ENCODE results near the gene RPS27L. TPM values are rescaled to one million over a fixed set of nuclear protein-coding genes. Genes with fewer than 3 reads are reported as not detected.

The RPS27L gene
- total and polyA plus RNA-seq, 2 experiments from 2014 or later = 85.9 to 1,011 TPM

DNA sequence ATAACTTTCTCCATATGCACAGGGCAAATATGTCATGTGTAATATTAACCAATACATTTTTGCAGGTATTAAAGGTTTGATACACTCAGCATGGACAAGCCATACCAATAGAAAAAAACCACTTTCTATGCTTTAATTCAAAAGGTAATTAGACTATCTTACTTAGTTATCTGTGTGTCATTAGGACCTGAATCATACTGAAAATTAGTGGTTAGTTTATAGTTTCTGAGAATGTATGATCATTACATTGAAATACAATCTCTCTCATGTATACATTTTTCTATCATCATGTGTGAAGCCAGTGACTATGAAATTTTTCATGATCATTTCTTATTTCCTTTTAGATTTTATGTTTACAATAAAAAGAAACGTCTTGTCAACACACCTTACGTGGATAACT is 16.3 kb downstream of the RPS27L start (continued):
- TF ChIP-seq, protein P1, sequence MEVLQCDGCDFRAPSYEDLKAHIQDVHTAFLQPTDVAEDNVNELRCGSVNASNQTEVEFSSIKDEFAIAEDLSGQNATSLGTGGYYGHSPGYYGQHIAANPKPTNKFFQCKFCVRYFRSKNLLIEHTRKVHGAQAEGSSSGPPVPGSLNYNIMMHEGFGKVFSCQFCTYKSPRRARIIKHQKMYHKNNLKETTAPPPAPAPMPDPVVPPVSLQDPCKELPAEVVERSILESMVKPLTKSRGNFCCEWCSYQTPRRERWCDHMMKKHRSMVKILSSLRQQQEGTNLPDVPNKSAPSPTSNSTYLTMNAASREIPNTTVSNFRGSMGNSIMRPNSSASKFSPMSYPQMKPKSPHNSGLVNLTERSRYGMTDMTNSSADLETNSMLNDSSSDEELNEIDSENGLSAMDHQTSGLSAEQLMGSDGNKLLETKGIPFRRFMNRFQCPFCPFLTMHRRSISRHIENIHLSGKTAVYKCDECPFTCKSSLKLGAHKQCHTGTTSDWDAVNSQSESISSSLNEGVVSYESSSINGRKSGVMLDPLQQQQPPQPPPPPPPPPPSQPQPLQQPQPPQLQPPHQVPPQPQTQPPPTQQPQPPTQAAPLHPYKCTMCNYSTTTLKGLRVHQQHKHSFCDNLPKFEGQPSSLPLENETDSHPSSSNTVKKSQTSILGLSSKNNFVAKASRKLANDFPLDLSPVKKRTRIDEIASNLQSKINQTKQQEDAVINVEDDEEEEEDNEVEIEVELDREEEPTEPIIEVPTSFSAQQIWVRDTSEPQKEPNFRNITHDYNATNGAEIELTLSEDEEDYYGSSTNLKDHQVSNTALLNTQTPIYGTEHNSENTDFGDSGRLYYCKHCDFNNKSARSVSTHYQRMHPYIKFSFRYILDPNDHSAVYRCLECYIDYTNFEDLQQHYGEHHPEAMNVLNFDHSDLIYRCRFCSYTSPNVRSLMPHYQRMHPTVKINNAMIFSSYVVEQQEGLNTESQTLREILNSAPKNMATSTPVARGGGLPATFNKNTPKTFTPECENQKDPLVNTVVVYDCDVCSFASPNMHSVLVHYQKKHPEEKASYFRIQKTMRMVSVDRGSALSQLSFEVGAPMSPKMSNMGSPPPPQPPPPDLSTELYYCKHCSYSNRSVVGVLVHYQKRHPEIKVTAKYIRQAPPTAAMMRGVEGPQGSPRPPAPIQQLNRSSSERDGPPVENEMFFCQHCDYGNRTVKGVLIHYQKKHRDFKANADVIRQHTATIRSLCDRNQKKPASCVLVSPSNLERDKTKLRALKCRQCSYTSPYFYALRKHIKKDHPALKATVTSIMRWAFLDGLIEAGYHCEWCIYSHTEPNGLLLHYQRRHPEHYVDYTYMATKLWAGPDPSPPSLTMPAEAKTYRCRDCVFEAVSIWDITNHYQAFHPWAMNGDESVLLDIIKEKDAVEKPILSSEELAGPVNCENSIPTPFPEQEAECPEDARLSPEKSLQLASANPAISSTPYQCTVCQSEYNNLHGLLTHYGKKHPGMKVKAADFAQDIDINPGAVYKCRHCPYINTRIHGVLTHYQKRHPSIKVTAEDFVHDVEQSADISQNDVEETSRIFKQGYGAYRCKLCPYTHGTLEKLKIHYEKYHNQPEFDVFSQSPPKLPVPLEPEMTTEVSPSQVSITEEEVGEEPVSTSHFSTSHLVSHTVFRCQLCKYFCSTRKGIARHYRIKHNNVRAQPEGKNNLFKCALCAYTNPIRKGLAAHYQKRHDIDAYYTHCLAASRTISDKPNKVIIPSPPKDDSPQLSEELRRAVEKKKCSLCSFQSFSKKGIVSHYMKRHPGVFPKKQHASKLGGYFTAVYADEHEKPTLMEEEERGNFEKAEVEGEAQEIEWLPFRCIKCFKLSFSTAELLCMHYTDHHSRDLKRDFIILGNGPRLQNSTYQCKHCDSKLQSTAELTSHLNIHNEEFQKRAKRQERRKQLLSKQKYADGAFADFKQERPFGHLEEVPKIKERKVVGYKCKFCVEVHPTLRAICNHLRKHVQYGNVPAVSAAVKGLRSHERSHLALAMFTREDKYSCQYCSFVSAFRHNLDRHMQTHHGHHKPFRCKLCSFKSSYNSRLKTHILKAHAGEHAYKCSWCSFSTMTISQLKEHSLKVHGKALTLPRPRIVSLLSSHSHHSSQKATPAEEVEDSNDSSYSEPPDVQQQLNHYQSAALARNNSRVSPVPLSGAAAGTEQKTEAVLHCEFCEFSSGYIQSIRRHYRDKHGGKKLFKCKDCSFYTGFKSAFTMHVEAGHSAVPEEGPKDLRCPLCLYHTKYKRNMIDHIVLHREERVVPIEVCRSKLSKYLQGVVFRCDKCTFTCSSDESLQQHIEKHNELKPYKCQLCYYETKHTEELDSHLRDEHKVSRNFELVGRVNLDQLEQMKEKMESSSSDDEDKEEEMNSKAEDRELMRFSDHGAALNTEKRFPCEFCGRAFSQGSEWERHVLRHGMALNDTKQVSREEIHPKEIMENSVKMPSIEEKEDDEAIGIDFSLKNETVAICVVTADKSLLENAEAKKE (CRISPR knock-in tag; IDR thresholded peaks at IDR 0.05) = no peak
- no peak for TF ChIP-seq EZH2phosphoT487 (IDR thresholded peaks at IDR 0.05; ENCODE audit: unreplicated experiment)

DNA sequence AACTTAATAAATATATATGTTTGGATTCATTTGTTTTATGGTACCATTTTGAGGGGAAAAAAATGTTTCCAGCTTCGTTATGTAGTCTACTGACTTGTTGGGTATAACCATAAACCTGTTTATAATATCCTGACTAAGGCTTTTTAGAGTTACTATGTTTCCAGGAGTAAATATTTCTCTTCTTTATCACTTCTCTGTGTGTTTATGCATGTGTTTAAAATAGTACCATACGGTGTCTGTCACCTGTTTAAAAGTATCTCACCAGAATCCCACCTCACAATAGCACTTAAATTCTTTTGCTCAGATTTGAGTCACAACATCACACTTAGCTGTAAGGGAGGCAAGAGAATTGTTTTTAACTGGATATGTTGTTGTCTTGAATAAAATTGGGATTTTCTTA is 20.5 kb downstream of the RPS27L start:
- H4K20me1 ChIP-seq (replicated peaks; ENCODE audit: insufficient read depth) = no peaks in the 10 kb centered on the region
- no peak for ATAC-seq

DNA sequence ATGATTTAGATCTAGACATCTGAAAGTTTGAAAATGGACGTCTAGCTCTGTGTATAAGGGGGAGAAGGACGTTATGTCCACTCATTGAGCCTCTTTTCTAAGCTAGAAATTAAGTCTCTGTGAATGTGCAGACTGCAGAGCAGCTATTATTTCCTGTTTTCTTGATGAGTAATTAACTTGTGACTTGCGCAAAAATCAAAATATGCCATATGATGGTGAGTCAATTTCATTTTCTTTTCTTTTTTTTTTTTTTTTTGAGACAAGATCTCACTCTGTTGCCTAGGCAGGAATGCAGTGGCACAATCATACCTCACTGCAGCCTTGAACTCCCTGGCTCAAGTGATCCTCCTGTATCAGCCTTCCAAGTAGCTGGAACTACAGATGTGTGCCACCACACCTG is 21.5 kb downstream of the RPS27L start:
- no peaks in the 10 kb centered on the region for H3K4me1 ChIP-seq (ENCODE audit: insufficient read depth)
- H3K4me2 ChIP-seq = no peak overlapping the region
- 0 out of 3 replicates have a peak, but pooled peaks cover 2% of the 10 kb centered on the region for H3K4me1 Mint-ChIP-seq
- H3K27ac Mint-ChIP-seq = no peak overlapping the region
- no peaks in the 10 kb centered on the region for H3K36me3 ChIP-seq (ENCODE audit: insufficient read depth)
- H3K4me3 Mint-ChIP-seq = no peak overlapping the region
- no peaks in the 10 kb centered on the region for H3K36me3 Mint-ChIP-seq (ENCODE audit: low read depth)
- H3K9me3 Mint-ChIP-seq = no peaks in the 10 kb centered on the region
- H3K79me2 ChIP-seq (replicated peaks; ENCODE audit: insufficient read depth) = no peaks in the 10 kb centered on the region
- H3K4me3 ChIP-seq = no peak overlapping the region
- H2AFZ ChIP-seq = no peak overlapping the region
- no peak overlapping the region for H3K27ac ChIP-seq (ENCODE audit: low read depth)
- no peaks in the 10 kb centered on the region for H3F3A ChIP-seq (replicated peaks; ENCODE audit: low read depth)
- no peak for ATAC-seq
- no peaks in the 10 kb centered on the region for H4K20me1 ChIP-seq (replicated peaks; ENCODE audit: insufficient read depth)
- H3K27me3 ChIP-seq (ENCODE audit: insufficient read depth) = no peaks in the 10 kb centered on the region
- H3K9me2 ChIP-seq (ENCODE audit: insufficient read depth) = no peaks in the 10 kb centered on the region
- DNase-seq (ENCODE audit: low spot score) = no peak
- peaks cover 3% of the 10 kb centered on the region for H3K27me3 Mint-ChIP-seq (ENCODE audit: insufficient read depth, low read depth, poor library complexity)
- TF ChIP-seq JUNB (IDR thresholded peaks at IDR 0.05; ENCODE audit: unreplicated experiment) = no peak
- no peak for TF ChIP-seq NANOG (IDR thresholded peaks at IDR 0.05; ENCODE audit: borderline replicate concordance)
- TF ChIP-seq EZH2 (IDR thresholded peaks at IDR 0.05; ENCODE audit: low read depth, unreplicated experiment) = no peak
- TF ChIP-seq, protein P2, sequence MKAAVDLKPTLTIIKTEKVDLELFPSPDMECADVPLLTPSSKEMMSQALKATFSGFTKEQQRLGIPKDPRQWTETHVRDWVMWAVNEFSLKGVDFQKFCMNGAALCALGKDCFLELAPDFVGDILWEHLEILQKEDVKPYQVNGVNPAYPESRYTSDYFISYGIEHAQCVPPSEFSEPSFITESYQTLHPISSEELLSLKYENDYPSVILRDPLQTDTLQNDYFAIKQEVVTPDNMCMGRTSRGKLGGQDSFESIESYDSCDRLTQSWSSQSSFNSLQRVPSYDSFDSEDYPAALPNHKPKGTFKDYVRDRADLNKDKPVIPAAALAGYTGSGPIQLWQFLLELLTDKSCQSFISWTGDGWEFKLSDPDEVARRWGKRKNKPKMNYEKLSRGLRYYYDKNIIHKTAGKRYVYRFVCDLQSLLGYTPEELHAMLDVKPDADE (IDR thresholded peaks at IDR 0.05) = no peak
- TF ChIP-seq, protein P3, sequence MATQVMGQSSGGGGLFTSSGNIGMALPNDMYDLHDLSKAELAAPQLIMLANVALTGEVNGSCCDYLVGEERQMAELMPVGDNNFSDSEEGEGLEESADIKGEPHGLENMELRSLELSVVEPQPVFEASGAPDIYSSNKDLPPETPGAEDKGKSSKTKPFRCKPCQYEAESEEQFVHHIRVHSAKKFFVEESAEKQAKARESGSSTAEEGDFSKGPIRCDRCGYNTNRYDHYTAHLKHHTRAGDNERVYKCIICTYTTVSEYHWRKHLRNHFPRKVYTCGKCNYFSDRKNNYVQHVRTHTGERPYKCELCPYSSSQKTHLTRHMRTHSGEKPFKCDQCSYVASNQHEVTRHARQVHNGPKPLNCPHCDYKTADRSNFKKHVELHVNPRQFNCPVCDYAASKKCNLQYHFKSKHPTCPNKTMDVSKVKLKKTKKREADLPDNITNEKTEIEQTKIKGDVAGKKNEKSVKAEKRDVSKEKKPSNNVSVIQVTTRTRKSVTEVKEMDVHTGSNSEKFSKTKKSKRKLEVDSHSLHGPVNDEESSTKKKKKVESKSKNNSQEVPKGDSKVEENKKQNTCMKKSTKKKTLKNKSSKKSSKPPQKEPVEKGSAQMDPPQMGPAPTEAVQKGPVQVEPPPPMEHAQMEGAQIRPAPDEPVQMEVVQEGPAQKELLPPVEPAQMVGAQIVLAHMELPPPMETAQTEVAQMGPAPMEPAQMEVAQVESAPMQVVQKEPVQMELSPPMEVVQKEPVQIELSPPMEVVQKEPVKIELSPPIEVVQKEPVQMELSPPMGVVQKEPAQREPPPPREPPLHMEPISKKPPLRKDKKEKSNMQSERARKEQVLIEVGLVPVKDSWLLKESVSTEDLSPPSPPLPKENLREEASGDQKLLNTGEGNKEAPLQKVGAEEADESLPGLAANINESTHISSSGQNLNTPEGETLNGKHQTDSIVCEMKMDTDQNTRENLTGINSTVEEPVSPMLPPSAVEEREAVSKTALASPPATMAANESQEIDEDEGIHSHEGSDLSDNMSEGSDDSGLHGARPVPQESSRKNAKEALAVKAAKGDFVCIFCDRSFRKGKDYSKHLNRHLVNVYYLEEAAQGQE (IDR thresholded peaks at IDR 0.05; ENCODE audit: unreplicated experiment) = no peak
- TF ChIP-seq STAT1 (IDR thresholded peaks at IDR 0.05; ENCODE audit: unreplicated experiment) = no peak

More for the DNA sequence above, 20.5 kb downstream of the RPS27L start:
- Histone ChIP-seq H3K4me3 (no peak overlapping the region), H3F3A (replicated peaks; ENCODE audit: low read depth) (no peaks in the 10 kb centered on the region), H3K4me1 (ENCODE audit: insufficient read depth) (no peaks in the 10 kb centered on the region), H3K36me3 (ENCODE audit: insufficient read depth) (no peaks in the 10 kb centered on the region), H3K4me2 (no peak overlapping the region), H3K9me2 (ENCODE audit: insufficient read depth) (no peaks in the 10 kb centered on the region), H3K27me3 (ENCODE audit: insufficient read depth) (no peaks in the 10 kb centered on the region), H3K27ac (ENCODE audit: low read depth) (no peak overlapping the region), H3K79me2 (replicated peaks; ENCODE audit: insufficient read depth) (no peaks in the 10 kb centered on the region), H2AFZ (no peak overlapping the region)
- DNase-seq (ENCODE audit: low spot score) = no peak
- Mint-ChIP-seq H3K4me3 (no peak overlapping the region), H3K36me3 (ENCODE audit: low read depth) (no peaks in the 10 kb centered on the region), H3K4me1 (0 out of 3 replicates have a peak, but pooled peaks cover 2% of the 10 kb centered on the region), H3K27ac (no peak overlapping the region), H3K27me3 (ENCODE audit: insufficient read depth, low read depth, poor library complexity) (peaks cover 3% of the 10 kb centered on the region), H3K9me3 (no peaks in the 10 kb centered on the region)
- TF ChIP-seq JUNB (IDR thresholded peaks at IDR 0.05; ENCODE audit: unreplicated experiment) = no peak

All from GM23338 (cell line).